Prostate gland (tissue), 2 donors: Measurements from ENCODE around the gene DHX30.

Experiments used
- CTCF ChIP-seq, 4 experiments: fragments of 200-600 bp in 2 of 4; fragments of 450-650 bp in 2 of 4; sonication (generic) in 2 of 4; IDR thresholded peaks; 1 replicate in 3 of 4; 2 replicates in 1 of 4; pipeline ENCODE4 v1.5.1; 2016 to 2019; ENCODE audit warnings: antibody characterized with exemption in 4 of 4, mild to moderate bottlenecking in 2 of 4, moderate library complexity in 2 of 4
- POLR2A ChIP-seq: fragments of 450-650 bp; IDR thresholded peaks from one replicate; pipeline ENCODE4 v1.6.1; 2016; ENCODE audit warnings: antibody characterized with exemption, mild to moderate bottlenecking

GRCh38 chr3:47825590-47825989 lies 22.7 kb downstream of the DHX30 start:
- TF ChIP-seq CTCF (IDR thresholded peaks at IDR 0.05) = no peak
- TF ChIP-seq POLR2A = no peak
